NB4 (cell line): ENCODE results near the gene WASL.

ENCODE experiments used
- MYC ChIP-seq: IDR thresholded peaks from 2 replicates; pipeline ENCODE4 v1.6.1; 2011; ENCODE audit warnings: low read depth, low read length
- POLR2A ChIP-seq: IDR thresholded peaks from 2 replicates; pipeline ENCODE4 v1.6.1; 2011; ENCODE audit warnings: mild to moderate bottlenecking; ENCODE audit not compliant: insufficient read length; ENCODE audit errors: extremely low read depth
- TF ChIP-seq, protein P1 (sequence below): IDR thresholded peaks from one replicate; pipeline ENCODE4 v1.5.1; 2012; ENCODE audit warnings: low read depth, low read length

DNA sequence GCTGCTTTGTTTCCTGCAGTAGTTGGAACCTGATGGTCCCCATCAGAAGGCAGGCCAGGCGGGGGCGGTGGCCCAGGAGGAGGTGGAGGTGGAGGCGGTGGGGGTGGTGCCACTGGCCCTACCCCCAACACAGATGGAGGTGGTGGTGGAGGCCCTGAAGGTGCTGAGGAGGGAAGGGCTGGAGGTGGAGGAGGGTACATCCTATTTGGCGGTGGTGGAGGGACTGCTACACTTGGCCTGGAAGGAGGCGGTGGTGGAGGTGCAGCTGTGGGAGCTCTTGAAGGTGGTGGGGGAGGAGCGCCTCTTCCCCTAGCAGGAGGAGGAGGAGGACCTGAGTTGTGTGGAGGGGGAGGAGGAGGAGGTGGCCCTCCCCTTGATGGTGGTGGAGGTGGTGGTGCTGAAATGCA lies 56.3 kb downstream of the WASL start:
- no peak for TF ChIP-seq POLR2A
- TF ChIP-seq, protein P1, sequence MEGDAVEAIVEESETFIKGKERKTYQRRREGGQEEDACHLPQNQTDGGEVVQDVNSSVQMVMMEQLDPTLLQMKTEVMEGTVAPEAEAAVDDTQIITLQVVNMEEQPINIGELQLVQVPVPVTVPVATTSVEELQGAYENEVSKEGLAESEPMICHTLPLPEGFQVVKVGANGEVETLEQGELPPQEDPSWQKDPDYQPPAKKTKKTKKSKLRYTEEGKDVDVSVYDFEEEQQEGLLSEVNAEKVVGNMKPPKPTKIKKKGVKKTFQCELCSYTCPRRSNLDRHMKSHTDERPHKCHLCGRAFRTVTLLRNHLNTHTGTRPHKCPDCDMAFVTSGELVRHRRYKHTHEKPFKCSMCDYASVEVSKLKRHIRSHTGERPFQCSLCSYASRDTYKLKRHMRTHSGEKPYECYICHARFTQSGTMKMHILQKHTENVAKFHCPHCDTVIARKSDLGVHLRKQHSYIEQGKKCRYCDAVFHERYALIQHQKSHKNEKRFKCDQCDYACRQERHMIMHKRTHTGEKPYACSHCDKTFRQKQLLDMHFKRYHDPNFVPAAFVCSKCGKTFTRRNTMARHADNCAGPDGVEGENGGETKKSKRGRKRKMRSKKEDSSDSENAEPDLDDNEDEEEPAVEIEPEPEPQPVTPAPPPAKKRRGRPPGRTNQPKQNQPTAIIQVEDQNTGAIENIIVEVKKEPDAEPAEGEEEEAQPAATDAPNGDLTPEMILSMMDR = no peak
- no peak for TF ChIP-seq MYC
